Prostate gland (tissue), 2 donors: ENCODE data around the gene TLE6. TPM values are rescaled to one million over a fixed set of nuclear protein-coding genes. Genes with fewer than 3 reads are reported as not detected.

Source experiments
- DNase-seq: peaks from one replicate; pipeline ENCODE4 v3.0.0-alpha.2; 2019; ENCODE audit warnings: low spot score
- H3K27ac ChIP-seq, 2 donors: fragments of 200-600 bp; sonication (generic); 2 replicates each; pipeline ENCODE4 v1.5.1; 2017 to 2019
- H3K27me3 ChIP-seq: fragments of 200-600 bp; sonication (generic); replicated peaks from 2 replicates; pipeline ENCODE4 v1.5.1; 2019; ENCODE audit not compliant: insufficient read depth
- H3K36me3 ChIP-seq, 2 donors: fragments of 200-600 bp; sonication (generic); 1 replicate in 1 of 2; 2 replicates in 1 of 2; pipeline versions ENCODE4 v1.5.1 to v1.8.1; 2017 to 2019
- H3K4me1 ChIP-seq: fragments of 200-600 bp; sonication (generic); replicated peaks from 2 replicates; pipeline ENCODE4 v1.5.1; 2019
- H3K4me3 ChIP-seq, 2 donors: fragments of 200-600 bp; sonication (generic); 2 replicates each; pipeline ENCODE4 v1.5.1; 2017 to 2019
- H3K9me3 ChIP-seq: fragments of 200-600 bp; sonication (generic); 2 replicates; pipeline ENCODE4 v1.5.1; 2017
- CTCF ChIP-seq, 4 experiments: fragments of 200-600 bp in 2 of 4; fragments of 450-650 bp in 2 of 4; sonication (generic) in 2 of 4; IDR thresholded peaks; 1 replicate in 3 of 4; 2 replicates in 1 of 4; pipeline ENCODE4 v1.5.1; 2016 to 2019; ENCODE audit warnings: antibody characterized with exemption in 4 of 4, mild to moderate bottlenecking in 2 of 4, moderate library complexity in 2 of 4
- POLR2A ChIP-seq: fragments of 450-650 bp; IDR thresholded peaks from one replicate; pipeline ENCODE4 v1.6.1; 2016; ENCODE audit warnings: antibody characterized with exemption, mild to moderate bottlenecking
- POLR2AphosphoS5 ChIP-seq: sonication (generic); formaldehyde crosslinking; IDR thresholded peaks from one replicate; pipeline ENCODE4 v1.6.1; 2017; ENCODE audit warnings: antibody characterized with exemption
- WGBS: methylation state at CpG from one replicate; pipeline ENCODE4 v1.1.5; 2018; 5-methylcytosine and 5-hydroxymethylcytosine counted together
- intact Hi-C: fragments of 100-400 bp; cut with DNase I; formaldehyde crosslinking; loops from one replicate; pipeline ENCODE4 v1.14.2; 2022
- total RNA-seq, 2 donors: library from RNA; depleted of rRNA; stranded (reverse); fragments of >200 nt; gene quantifications; one replicate each; pipeline ENCODE4 v1.1.0, GENCODE V29; 2016

TLE6 gene
- total RNA-seq, 2 donors from 2014 or later, result 5.9 to 9.0 TPM

DNA sequence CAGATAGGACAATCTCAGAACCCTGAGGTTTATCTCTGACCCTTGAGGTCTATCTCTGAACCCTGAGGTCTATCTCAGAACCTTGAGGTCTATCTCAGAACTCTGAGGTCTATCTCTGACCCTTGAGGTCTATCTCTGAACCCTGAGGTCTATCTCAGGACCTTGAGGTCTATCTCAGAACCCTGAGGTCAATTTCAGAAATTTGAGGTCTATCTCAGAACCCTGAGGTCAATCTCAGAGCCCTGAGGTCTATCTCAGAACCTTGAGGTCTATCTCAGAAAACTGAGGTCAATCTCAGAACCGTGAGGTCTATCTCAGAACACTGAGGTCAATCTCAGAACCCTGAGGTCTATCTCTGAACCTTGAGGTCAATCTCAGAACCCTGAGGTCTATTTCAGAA lies 49.4 kb downstream of the TLE6 start:
- 90% methylated on average over 1 of the region's 1 CpG for WGBS

DNA sequence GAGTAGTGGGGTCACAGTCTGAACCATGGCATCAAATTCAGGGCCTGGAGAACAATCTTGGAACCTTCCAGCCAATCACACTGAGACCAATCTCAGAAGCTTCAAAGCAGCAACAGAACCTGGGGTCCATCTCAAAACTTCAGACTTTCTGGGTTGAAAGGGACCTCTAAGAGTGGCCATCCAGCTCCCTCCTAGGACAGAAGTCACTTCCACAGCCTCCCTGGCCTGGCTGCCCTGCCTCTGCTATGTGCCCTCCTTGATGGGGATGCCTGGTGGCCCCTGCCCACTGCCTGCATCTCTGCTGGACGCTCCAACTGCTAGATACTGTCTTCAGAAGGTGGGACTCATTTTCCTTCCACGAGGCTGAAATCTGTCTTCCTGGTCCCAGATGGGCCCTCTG lies 49.9 kb downstream of the TLE6 start:
- no peaks in the 10 kb centered on the region for H3K9me3 ChIP-seq
- WGBS, result 82% methylated on average over 2 of the region's 2 CpGs
- H3K4me3 ChIP-seq, result no peak overlapping the region
- intact Hi-C loops, result no loop called here
- H3K27ac ChIP-seq, result no peak overlapping the region
- peaks cover 5% of the 10 kb centered on the region for H3K4me1 ChIP-seq
- DNase-seq, result no peak
- H3K27me3 ChIP-seq, result no peaks in the 10 kb centered on the region
- H3K36me3 ChIP-seq, result no peaks in the 10 kb centered on the region
- TF ChIP-seq POLR2AphosphoS5, result no peak

More for the DNA sequence above, 49.4 kb downstream of the TLE6 start:
- Histone ChIP-seq H3K4me1 (peaks cover 5% of the 10 kb centered on the region), H3K4me3 (no peak overlapping the region), H3K27me3 (no peaks in the 10 kb centered on the region), H3K27ac (no peak overlapping the region), H3K9me3 (no peaks in the 10 kb centered on the region), H3K36me3 (no peaks in the 10 kb centered on the region)
- intact Hi-C loops, result no loop called here
- no peak for TF ChIP-seq POLR2AphosphoS5
- TF ChIP-seq CTCF (IDR thresholded peaks at IDR 0.05), result no peak
- no peak for TF ChIP-seq POLR2A
- DNase-seq, result no peak

DNA sequence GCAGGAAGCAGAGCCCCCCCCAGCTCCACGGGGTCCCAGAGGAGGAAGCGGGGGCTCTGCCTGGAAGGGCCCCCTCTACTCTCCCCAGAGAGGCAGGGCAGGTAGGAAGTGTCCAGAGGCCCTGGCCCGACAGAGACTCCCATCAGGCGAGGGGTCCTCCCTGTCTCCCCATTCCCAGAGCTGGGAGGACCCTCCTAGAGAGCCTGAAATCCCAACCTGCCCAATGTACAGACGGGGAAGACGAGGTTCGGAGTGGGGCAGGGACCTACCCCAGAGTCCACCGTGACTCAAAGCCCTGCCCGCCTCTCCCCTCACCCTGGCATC lies 50.6 kb downstream of the TLE6 start:
- Histone ChIP-seq H3K36me3 (no peaks in the 10 kb centered on the region), H3K9me3 (no peaks in the 10 kb centered on the region), H3K4me1 (peaks cover 5% of the 10 kb centered on the region), H3K4me3 (peak overlapping the region; percentile 61 to 80), H3K27ac (peak overlapping the region; percentile 70 to 78), H3K27me3 (no peaks in the 10 kb centered on the region)
- intact Hi-C loops, result no loop called here
- no peak for DNase-seq
- TF ChIP-seq POLR2A (no peak), CTCF (IDR thresholded peaks at IDR 0.05) (no peak)
- WGBS, result 62% methylated on average over 9 of the region's 9 CpGs

DNA sequence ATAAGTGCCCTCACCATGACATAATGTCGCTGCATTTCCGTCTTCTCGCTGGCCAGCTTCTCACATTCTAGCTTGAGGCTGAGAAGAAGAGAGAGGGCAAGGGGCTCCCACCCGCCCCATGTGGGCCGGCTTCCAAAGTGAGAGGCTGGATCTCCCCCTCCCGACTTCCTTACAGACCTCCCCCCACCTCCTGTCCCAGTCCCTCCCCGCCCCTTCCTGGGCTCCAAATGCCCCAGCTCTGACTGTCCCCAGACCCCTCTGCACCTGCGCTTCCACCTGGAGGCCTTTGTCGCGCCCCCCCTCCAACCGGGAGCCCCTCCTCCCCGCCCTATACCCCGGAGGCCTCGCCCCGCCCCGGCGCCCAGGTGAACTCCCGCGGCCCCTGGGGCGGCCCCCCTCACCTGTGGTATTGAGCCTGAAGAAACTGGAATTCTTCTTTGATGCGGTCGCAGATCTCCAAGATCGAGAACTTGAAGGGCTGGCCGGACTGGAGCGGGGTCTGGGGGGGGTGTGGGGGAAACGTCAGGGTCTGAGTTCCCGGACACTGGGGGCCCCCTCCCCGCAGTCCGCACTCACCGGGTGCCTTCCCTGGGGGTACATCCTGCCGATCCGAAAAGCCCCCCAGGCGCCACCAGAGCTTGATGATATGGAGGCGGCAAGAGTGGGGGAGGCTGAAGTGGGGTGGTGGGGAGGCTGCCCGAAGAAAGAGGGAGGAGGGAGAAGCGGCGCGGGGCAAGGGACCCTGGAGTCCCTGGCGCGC lies 51.1 kb downstream of the TLE6 start:
- no peaks in the 10 kb centered on the region for H3K9me3 ChIP-seq
- H3K4me3 ChIP-seq, result peak overlapping the region; percentile 61 to 80
- H3K36me3 ChIP-seq, result no peaks in the 10 kb centered on the region
- no peak for TF ChIP-seq CTCF (IDR thresholded peaks at IDR 0.05)
- TF ChIP-seq POLR2AphosphoS5, result no peak
- TF ChIP-seq POLR2A, result no peak
- peak overlapping the region; percentile 70 to 78 for H3K27ac ChIP-seq
- no peaks in the 10 kb centered on the region for H3K27me3 ChIP-seq
- H3K4me1 ChIP-seq, result peaks cover 5% of the 10 kb centered on the region
- DNase-seq, result no peak
- intact Hi-C loops, result no loop called here
- 6% methylated on average over 40 of the region's 40 CpGs for WGBS

- intact Hi-C loops, result no loop called here
- TF ChIP-seq POLR2A (no peak), POLR2AphosphoS5 (no peak), CTCF (IDR thresholded peaks at IDR 0.05) (no peak)
- Histone ChIP-seq H3K4me1 (peaks cover 5% of the 10 kb centered on the region), H3K27ac (peak within 1 kb of the TSS; percentile 70 to 78), H3K27me3 (no peaks in the 10 kb centered on the region), H3K9me3 (no peaks in the 10 kb centered on the region), H3K36me3 (no peaks in the 10 kb centered on the region), H3K4me3 (peak within 1 kb of the TSS; percentile 61 to 80)
- 8% methylated on average over 30 of the region's 85 CpGs for WGBS
- no peak for DNase-seq
Observed at GRCh38 chr19:3029065-3029923, 51.9 kb downstream of the TLE6 start, which contains the start of gene TLE2. TLE2 (minus strand) TSS chr19:3029280; CDS start chr19:3028904, 376 bp downstream.
